OCI-LY7 (cell line): ENCODE results near the gene ARHGAP29. TPM values are rescaled to one million over a fixed set of nuclear protein-coding genes. Genes with fewer than 3 reads are reported as not detected.

ENCODE experiments used
- BruUV-seq: library from RNA; stranded (reverse); fragments of 400-500 nt; replicated peaks from 2 replicates; lab custom pipeline; 2021; lab: Mats Ljungman, UMichigan
- CTCF ChIA-PET: fragments of 300-600 bp; sonication (Branson Sonifier 250); formaldehyde crosslinking; loops from one replicate; lab custom pipeline; 2022; ENCODE audit warnings: antibody characterized with exemption; ENCODE audit not compliant: unreplicated experiment; lab: Charles Lee
- POLR2A ChIA-PET: fragments of 300-600 bp; sonication (Branson Sonifier 250); formaldehyde crosslinking; loops from one replicate; lab custom pipeline; 2022; ENCODE audit warnings: antibody characterized with exemption; lab: Charles Lee
- DNase-seq: peaks from one replicate; pipeline ENCODE4 v3.0.0-alpha.2; 2015; ENCODE audit warnings: low spot score
- H2AFZ ChIP-seq: fragments of 200-600 bp; sonication (generic), shearing (Covaris generic); 2 replicates; pipeline ENCODE4 v1.6.1; 2014; ENCODE audit warnings: mild to moderate bottlenecking, antibody characterized with exemption, low read length, moderate library complexity
- H3K27ac ChIP-seq: fragments of 200-600 bp; sonication (generic); 2 replicates; pipeline ENCODE4 v1.5.1; 2014; ENCODE audit warnings: mixed run types, low read depth, mild to moderate bottlenecking, moderate library complexity, low read length, inconsistent platforms; ENCODE audit not compliant: poor library complexity, severe bottlenecking
- H3K36me3 ChIP-seq: fragments of 200-600 bp; sonication (generic); 2 replicates; pipeline ENCODE4 v1.6.1; 2014; ENCODE audit warnings: mild to moderate bottlenecking, antibody characterized with exemption, low read length, moderate library complexity, mixed read lengths; ENCODE audit not compliant: insufficient read depth
- H3K4me1 ChIP-seq: fragments of 200-600 bp; sonication (generic); 2 replicates; pipeline ENCODE4 v1.5.1; 2014; ENCODE audit warnings: mild to moderate bottlenecking, low read length; ENCODE audit not compliant: insufficient read depth, poor library complexity, severe bottlenecking
- H3K4me2 ChIP-seq: fragments of 200-600 bp; sonication (generic); 2 replicates; pipeline ENCODE4 v1.6.1; 2014; ENCODE audit warnings: mild to moderate bottlenecking, low read length
- H3K4me3 ChIP-seq: fragments of 200-600 bp; sonication (generic); 2 replicates; pipeline ENCODE4 v1.5.1; 2014; ENCODE audit warnings: mild to moderate bottlenecking, low read depth, low read length; ENCODE audit not compliant: poor library complexity, severe bottlenecking
- H3K79me2 ChIP-seq: fragments of 200-600 bp; sonication (generic); 2 replicates; pipeline ENCODE4 v1.6.1; 2016; ENCODE audit warnings: low read depth, mild to moderate bottlenecking, low read length, moderate library complexity, mixed read lengths; ENCODE audit not compliant: insufficient read depth
- H3K9me2 ChIP-seq: fragments of 200-600 bp; sonication (generic); 2 replicates; pipeline ENCODE4 v1.6.1; 2016; ENCODE audit warnings: mild to moderate bottlenecking, low read length, mixed read lengths; ENCODE audit not compliant: insufficient read depth
- H3K9me3 ChIP-seq: fragments of 200-600 bp; sonication (generic); 2 replicates; pipeline ENCODE4 v1.6.1; 2014; ENCODE audit warnings: mild to moderate bottlenecking, mixed run types, low read length, mixed read lengths
- H4K20me1 ChIP-seq: fragments of 200-600 bp; sonication (generic); 2 replicates; pipeline ENCODE4 v1.6.1; 2014; ENCODE audit warnings: mild to moderate bottlenecking, antibody characterized with exemption, low read length, moderate library complexity, mixed read lengths; ENCODE audit not compliant: insufficient read depth
- CTCF ChIP-seq: fragments of 200-600 bp; sonication (generic); conservative IDR thresholded peaks from 2 replicates; pipeline ENCODE4 v1.5.1; 2014; ENCODE audit warnings: mild to moderate bottlenecking, antibody characterized with exemption, low read length, moderate library complexity, mixed read lengths
- EZH2phosphoT487 ChIP-seq: fragments of 200-600 bp; sonication (generic); IDR thresholded peaks from 2 replicates; pipeline ENCODE4 v1.6.1; 2018; ENCODE audit warnings: low read depth, borderline replicate concordance, mild to moderate bottlenecking, mixed run types, antibody characterized with exemption, low read length, moderate library complexity, mixed read lengths
- intact Hi-C: fragments of 100-400 bp; cut with micrococcal nuclease; formaldehyde crosslinking; loops from one replicate; pipeline ENCODE4 v1.10.0; 2022; ENCODE audit not compliant: unreplicated experiment
- total RNA-seq, 2 experiments: library from RNA; depleted of rRNA in 1 of 2; stranded (reverse); fragments of >200 nt in 1 of 2; shearing (Covaris generic) in 1 of 2; gene quantifications; 2 replicates each; pipeline ENCODE4 v1.2.3, GENCODE V29; 2014 to 2022

The ARHGAP29 gene
- total RNA-seq, 2 experiments from 2014 or later, result 0.06 TPM; not detected in 1

DNA sequence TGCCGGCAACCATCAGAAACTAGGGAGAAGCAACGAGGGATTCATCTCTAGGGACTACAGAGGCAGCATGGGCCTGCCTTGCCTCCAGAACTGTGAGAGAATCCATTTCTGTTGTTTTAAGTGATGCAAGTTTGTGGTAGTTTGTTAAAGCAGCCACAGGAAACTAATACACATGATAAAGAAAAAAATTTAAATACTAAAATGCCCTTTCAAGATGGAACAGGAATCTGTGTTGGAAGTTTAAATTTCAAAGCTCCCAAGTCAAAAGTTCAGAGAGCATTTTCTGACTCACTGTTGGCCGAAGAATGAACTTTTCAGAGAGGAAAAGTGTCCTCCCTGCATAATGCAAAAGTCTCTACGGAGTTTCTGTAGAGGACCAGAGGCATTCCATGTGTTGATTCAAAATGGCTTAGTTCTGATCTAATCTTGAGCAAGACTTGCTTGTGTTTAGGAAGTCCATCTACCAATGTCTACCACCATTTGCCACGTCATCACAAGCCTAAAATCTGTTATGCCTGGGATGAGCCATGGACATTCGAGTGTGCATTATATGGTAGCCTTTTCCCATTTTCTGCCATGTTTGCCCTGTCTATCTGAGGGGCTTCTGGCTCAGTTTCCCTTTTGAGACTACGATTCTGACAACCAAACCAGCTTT is 22.4 kb upstream of the ARHGAP29 start:
- ChIA-PET CTCF (no interaction called here), POLR2A (interaction anchor here (0.5 kb wide), 1 partner anchor 17 kb away, joined by 3 read pairs; no protein-coding TSS in a partner anchor)
- H2AFZ ChIP-seq, result no peak overlapping the region
- H3K4me3 ChIP-seq, result no peak overlapping the region
- no peaks in the 10 kb centered on the region for H3K9me3 ChIP-seq
- H3K4me1 ChIP-seq, result no peaks in the 10 kb centered on the region
- H3K27ac ChIP-seq, result no peak overlapping the region
- no peaks in the 10 kb centered on the region for H3K9me2 ChIP-seq
- no peaks in the 10 kb centered on the region for H3K36me3 ChIP-seq
- TF ChIP-seq CTCF (no peak), EZH2phosphoT487 (no peak)
- no peaks in the 10 kb centered on the region for H4K20me1 ChIP-seq
- H3K4me2 ChIP-seq, result no peak overlapping the region
- DNase-seq, result no peak
- no TSS peak for BruUV-seq
- no peaks in the 10 kb centered on the region for H3K79me2 ChIP-seq
- intact Hi-C loops, result no loop called here

DNA sequence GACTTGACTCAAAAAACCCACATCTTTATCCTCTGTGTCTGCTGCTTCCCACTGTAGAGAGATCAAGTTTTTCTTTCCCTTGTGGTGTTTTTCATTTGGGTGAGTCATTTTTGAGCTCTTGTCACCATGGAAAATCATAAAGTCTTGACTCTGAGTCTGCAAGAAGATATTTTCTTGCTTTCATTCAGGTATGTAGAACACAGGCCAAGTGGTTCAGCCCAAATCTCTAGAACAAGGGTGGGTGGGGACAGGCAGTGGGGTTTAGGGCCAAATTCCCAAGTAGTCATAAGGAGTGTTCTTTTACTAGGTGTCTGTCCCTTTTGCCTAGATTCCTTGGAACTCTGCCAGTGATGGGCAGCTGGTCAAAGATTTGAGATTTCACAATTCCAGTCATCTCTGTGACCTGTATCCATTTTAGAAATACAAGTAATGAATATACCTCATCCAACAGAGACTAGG is 21.5 kb upstream of the ARHGAP29 start:
- no TSS peak for BruUV-seq
- intact Hi-C loops, result no loop called here
- H2AFZ ChIP-seq, result no peak overlapping the region

More for the DNA sequence above, 21.5 kb upstream of the ARHGAP29 start:
- no peaks in the 10 kb centered on the region for H3K79me2 ChIP-seq
- H3K9me2 ChIP-seq, result no peaks in the 10 kb centered on the region
- no peaks in the 10 kb centered on the region for H3K4me1 ChIP-seq
- H3K36me3 ChIP-seq, result no peaks in the 10 kb centered on the region
- no peak for TF ChIP-seq CTCF
- no peak for TF ChIP-seq EZH2phosphoT487
- H3K4me3 ChIP-seq, result no peak overlapping the region
- DNase-seq, result no peak
- H3K4me2 ChIP-seq, result no peak overlapping the region
- ChIA-PET POLR2A (no interaction called here), CTCF (no interaction called here)
- H3K27ac ChIP-seq, result no peak overlapping the region
- H3K9me3 ChIP-seq, result no peaks in the 10 kb centered on the region
- no peaks in the 10 kb centered on the region for H4K20me1 ChIP-seq
